AG09319 (cell line): Measurements from ENCODE around the gene EIF5AL1.
"Not testable (repeated sequence)": the region's sequence is repeated elsewhere in the genome, so short reads cannot be mapped to it uniquely, and the experiment has no call there.

ENCODE experiments used
- DNase-seq: peaks from one replicate; pipeline ENCODE4 v3.0.0-alpha.2; 2010; ENCODE audit warnings: low read depth; ENCODE audit errors: extremely low read depth
- CTCF ChIP-seq: IDR thresholded peaks from 2 replicates; pipeline ENCODE4 v1.5.1; 2011; ENCODE audit warnings: low read depth, mild to moderate bottlenecking, inconsistent platforms, low read length, moderate library complexity

Gene EIF5AL1

GRCh38 chr10:79542626-79543025 lies 30.3 kb downstream of the EIF5AL1 start:
- TF ChIP-seq CTCF = no peak
- no peak for DNase-seq

- DNase-seq = not testable (repeated sequence)
These were observed 32.1 kb downstream of the EIF5AL1 start for GRCh38 chr10:79544408-79544807.

- not testable (repeated sequence) for DNase-seq
These were observed 32.8 kb downstream of the EIF5AL1 start for GRCh38 chr10:79544926-79545659.

- not testable (repeated sequence) for DNase-seq
These were observed 34.8 kb downstream of the EIF5AL1 start for GRCh38 chr10:79547128-79547527.

GRCh38 chr10:79547973-79548372 lies 35.6 kb downstream of the EIF5AL1 start:
- DNase-seq = no peak
- TF ChIP-seq CTCF = no peak

- no peak for TF ChIP-seq CTCF
These were observed 39.8 kb downstream of the EIF5AL1 start for GRCh38 chr10:79552143-79552542.

GRCh38 chr10:79555354-79556309 lies 43.3 kb downstream of the EIF5AL1 start:
- TF ChIP-seq CTCF = no peak
- DNase-seq = no peak

More at GRCh38 chr10:79552143-79552542, 39.8 kb downstream of the EIF5AL1 start:
- DNase-seq = no peak

GRCh38 chr10:79556961-79557360 lies 44.6 kb downstream of the EIF5AL1 start:
- not testable (repeated sequence) for DNase-seq

GRCh38 chr10:79559726-79560125 lies 47.4 kb downstream of the EIF5AL1 start:
- no peak for TF ChIP-seq CTCF
- DNase-seq = no peak
